ENCODE measurements around the gene SLC1A7.

The SLC1A7 gene

GRCh38 chr1:53048960-53049573 lies 93.4 kb downstream of the SLC1A7 start:
- Mint-ChIP-seq H3K27ac (no peak overlapping the region), H3K36me3 (ENCODE audit: low read depth) (peaks cover 22% of the 10 kb centered on the region), H3K9me3 (no peaks in the 10 kb centered on the region), H3K27me3 (no peaks in the 10 kb centered on the region), H3K4me3 (no peak overlapping the region), H3K4me1 (peaks cover 11% of the 10 kb centered on the region)
- DNase-seq, result no peak
- ATAC-seq, result no peak

GRCh38 chr1:53047737-53048736 lies 94.4 kb downstream of the SLC1A7 start:
- H3K27me3 Mint-ChIP-seq, result no peaks in the 10 kb centered on the region
- ATAC-seq (peak; percentile 94), DNase-seq (no peak)

GRCh38 chr1:53046930-53047329 lies 95.5 kb downstream of the SLC1A7 start:
- Mint-ChIP-seq H3K4me1 (peaks cover 11% of the 10 kb centered on the region), H3K9me3 (no peaks in the 10 kb centered on the region), H3K27me3 (no peaks in the 10 kb centered on the region), H3K4me3 (no peak overlapping the region), H3K36me3 (ENCODE audit: low read depth) (peaks cover 12% of the 10 kb centered on the region), H3K27ac (no peak overlapping the region)
- ATAC-seq, result no peak
- no peak for DNase-seq

More at GRCh38 chr1:53047737-53048736, 94.4 kb downstream of the SLC1A7 start:
- Mint-ChIP-seq H3K4me3 (no peak overlapping the region), H3K27ac (peak overlapping the region; percentile 10), H3K36me3 (ENCODE audit: low read depth) (peaks cover 14% of the 10 kb centered on the region), H3K9me3 (no peaks in the 10 kb centered on the region), H3K4me1 (peaks cover 11% of the 10 kb centered on the region)

- H3K36me3 Mint-ChIP-seq (ENCODE audit: low read depth), result peaks cover 12% of the 10 kb centered on the region
- no peak overlapping the region for H3K27ac Mint-ChIP-seq
- DNase-seq (no peak), ATAC-seq (no peak)
- H3K27me3 Mint-ChIP-seq, result no peaks in the 10 kb centered on the region
- no peak overlapping the region for H3K4me3 Mint-ChIP-seq
- no peaks in the 10 kb centered on the region for H3K9me3 Mint-ChIP-seq
- H3K4me1 Mint-ChIP-seq, result peaks cover 11% of the 10 kb centered on the region
Measured at GRCh38 chr1:53044926-53045325, 97.5 kb downstream of the SLC1A7 start.

GRCh38 chr1:53043271-53043670 lies 99.2 kb downstream of the SLC1A7 start:
- no peak for DNase-seq
- Mint-ChIP-seq H3K27me3 (no peaks in the 10 kb centered on the region), H3K36me3 (ENCODE audit: low read depth) (peaks cover 11% of the 10 kb centered on the region), H3K9me3 (no peaks in the 10 kb centered on the region), H3K4me3 (no peak overlapping the region), H3K27ac (no peak overlapping the region), H3K4me1 (peaks cover 9% of the 10 kb centered on the region)
- no peak for ATAC-seq

GRCh38 chr1:53038566-53038965 lies 103.9 kb downstream of the SLC1A7 start:
- Mint-ChIP-seq H3K9me3 (no peaks in the 10 kb centered on the region), H3K36me3 (ENCODE audit: low read depth) (peaks cover 9% of the 10 kb centered on the region), H3K27me3 (no peaks in the 10 kb centered on the region), H3K4me1 (peaks cover 2% of the 10 kb centered on the region), H3K27ac (no peak overlapping the region), H3K4me3 (no peak overlapping the region)
- no peak for DNase-seq
- no peak for ATAC-seq
